GM18873 (cell line): Measurements from ENCODE around the gene KIAA0040.

Source experiments
- ATAC-seq: cut with Tn5 transposase; IDR thresholded peaks from one replicate; pipeline ENCODE4 v1.9.1; 2021; ENCODE audit warnings: mild to moderate bottlenecking, moderate library complexity, moderate number of reproducible peaks; ENCODE audit not compliant: unreplicated experiment, low FRiP score

Gene KIAA0040

DNA sequence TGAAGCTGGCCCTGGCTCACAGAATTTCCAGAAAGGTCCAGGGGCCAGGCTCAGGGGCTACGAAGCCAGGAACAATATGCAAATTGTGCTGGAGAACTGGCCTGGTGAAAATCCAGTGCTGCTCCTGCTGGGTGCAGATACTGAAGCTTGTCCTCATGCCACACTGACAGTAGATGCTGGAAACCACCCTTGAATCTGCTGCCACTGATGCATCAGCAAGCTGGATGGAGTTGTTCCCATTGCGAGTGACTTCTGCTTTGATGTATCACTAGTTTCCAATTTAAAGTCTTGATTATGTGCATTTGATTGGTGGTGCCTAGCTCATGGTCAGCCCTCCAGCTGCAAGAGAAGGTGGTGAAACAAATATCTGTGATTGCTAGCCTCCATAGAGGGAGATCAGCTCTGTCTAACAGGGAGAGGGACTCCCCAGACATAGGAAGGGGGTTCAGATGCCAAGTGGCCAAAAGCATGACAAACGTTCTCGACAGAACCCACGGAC lies 11.0 kb upstream of the KIAA0040 start:
- no peak for ATAC-seq

- ATAC-seq = no peak
These were observed 8.3 kb upstream of the KIAA0040 start for GRCh38 chr1:175200678-175201521.

DNA sequence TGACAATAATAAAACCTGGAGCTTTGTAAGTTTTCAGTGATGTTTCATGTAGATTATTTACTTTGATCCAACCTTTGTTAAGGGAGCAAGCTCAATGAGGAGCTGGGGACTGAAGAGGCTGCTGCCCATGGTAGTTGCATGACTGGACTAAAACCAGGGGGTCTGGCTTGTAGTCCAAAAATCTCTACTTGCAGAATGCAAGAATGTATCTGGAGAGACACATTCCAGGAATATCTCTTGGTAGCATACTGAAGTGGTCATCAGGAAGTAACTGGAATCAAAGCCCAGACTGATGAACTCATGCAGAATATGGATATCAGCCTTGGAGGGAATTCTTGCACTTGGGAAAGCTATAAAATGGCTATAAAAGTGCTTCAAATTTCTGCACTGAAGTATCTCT lies 5.8 kb upstream of the KIAA0040 start:
- no peak for ATAC-seq

DNA sequence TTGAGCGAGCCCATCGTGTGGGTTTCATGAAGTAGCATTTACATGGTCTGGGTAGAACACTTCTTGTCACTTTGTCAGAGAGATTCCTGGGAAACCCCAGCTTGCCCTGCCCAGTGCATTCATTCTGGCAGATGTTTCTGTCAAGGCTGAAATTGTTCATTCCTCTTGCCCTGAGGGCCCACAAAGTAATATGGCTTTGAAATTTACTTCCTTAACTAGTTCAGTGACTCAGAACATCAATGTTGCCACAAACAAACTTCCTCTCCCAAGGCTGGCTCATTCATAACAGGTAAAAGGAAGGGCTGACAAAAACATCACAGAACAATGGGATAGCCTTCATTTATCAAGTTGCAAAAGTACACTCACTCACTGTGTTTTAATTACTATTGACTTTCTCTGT lies 5.0 kb upstream of the KIAA0040 start:
- no peak for ATAC-seq

GRCh38 chr1:175195798-175196197 lies 3.2 kb upstream of the KIAA0040 start:
- no peak for ATAC-seq

- no peak for ATAC-seq
These were observed 2.7 kb upstream of the KIAA0040 start for GRCh38 chr1:175195281-175195680.

DNA sequence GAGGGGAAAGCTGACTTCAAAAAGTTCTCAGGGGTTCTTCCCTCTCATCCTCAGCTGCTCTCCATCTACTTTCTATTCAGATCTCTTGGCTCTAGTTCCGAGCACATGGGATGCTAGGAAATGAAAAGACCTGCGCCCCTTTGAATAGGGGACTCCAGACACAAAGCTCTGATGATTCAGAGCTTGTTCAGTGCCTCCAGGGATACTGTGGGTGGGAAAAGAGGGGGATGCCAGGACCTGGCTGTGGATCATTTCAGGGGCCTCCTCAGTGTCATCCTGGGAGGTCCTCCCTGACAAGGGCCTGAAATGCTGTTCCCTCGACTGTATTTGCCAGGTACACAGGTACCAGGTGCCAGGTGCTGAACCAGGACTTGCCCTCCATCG lies 943 bp upstream of the KIAA0040 start:
- no peak for ATAC-seq

GRCh38 chr1:175192111-175192629 lies 406 bp downstream of the KIAA0040 start:
- no peak for ATAC-seq

- no peak for ATAC-seq
These were observed 917 bp downstream of the KIAA0040 start for GRCh38 chr1:175191659-175192058.

DNA sequence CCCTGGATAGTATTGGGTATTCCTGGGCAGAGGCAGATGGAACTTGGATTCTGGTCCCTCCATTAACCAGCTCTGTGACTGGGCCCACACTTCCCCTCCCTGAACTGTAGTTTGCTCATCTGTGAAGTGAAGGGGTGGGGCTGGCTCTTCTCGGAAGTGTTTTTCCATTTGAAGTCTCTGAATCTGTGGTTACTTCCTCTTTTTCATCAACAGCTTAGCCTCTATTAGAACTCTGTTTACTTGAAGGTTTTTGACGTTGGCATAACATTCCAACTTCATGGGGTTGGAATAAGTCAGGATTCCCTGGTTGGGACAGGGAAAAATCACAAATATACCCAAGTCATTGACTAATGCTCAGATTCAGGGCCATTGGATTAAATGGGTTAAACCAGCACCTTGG lies 3.6 kb downstream of the KIAA0040 start:
- peak; percentile 45 for ATAC-seq

DNA sequence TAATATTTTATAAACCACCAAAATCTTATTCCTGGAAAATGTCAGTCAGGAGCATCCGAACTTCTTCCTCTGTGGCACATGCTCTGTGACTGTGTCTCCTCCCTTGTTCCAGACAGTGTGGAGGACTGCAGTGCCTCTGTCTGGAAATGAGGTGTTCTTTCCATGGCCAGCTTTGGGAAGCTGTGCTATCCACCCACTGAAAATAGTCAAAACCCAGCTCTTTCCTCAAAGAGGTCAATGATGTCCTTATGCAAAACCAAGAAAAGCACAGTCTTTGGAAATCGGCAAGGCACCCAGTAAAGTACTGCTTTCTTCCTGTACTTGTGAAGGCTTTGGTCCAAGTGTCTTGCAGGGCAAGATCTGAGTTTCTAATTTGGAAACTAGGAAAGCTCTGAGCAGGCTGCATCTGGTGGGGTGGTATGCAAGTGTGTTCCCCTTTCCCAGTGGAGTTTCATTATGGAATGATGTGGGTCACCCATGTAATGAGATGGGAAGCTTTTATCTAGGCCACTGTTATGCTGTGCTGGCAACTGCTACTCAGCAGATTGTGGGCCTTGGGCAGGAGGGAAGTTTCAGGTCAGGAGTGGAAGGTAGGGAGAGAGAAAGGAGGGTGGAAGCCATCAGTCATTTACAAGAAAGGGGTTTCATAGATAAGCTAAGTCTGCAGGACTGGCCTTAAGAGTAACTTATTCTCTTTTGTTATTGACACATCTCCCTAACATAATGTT lies 6.0 kb downstream of the KIAA0040 start:
- ATAC-seq = no peak

DNA sequence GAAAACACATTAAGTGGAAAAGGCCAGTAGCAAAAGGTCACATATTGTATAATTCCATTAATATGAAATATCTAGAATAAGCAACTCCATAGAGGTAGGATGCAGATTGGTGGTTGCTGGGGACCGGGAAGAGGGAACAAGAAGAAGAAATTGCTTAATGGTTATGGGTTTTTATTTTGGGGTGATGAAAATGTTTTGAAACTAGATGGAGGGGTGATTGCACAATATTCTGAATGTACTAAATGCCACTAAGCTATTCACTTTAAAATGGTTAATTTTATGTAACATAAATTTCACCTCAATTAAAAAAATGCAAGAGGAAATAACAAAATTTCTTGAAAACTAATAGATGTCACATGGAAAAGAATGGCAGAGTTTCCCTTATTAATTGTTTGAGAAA lies 6.7 kb downstream of the KIAA0040 start:
- ATAC-seq = no peak

DNA sequence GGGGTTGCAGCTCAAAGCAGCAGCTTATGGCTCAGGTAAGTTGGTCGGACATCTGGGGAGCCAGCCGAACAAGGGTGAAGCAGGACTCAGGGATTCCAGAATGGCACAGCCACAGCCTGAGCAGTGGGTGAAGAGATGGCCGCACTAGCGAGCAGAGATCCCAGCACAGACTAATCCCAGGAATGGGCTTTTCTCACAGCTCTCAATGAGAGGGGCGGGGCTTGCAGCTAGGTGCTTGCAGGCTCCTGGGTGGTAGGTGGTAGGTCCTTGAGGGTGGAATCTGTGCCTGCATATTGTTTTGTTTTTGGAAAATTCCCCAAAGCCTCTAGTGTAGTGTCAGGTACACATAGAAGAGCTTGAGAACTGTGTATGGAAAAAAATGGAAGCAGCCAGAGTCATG lies 9.0 kb downstream of the KIAA0040 start:
- no peak for ATAC-seq

GRCh38 chr1:175182201-175182746 lies 10.3 kb downstream of the KIAA0040 start:
- ATAC-seq = no peak

DNA sequence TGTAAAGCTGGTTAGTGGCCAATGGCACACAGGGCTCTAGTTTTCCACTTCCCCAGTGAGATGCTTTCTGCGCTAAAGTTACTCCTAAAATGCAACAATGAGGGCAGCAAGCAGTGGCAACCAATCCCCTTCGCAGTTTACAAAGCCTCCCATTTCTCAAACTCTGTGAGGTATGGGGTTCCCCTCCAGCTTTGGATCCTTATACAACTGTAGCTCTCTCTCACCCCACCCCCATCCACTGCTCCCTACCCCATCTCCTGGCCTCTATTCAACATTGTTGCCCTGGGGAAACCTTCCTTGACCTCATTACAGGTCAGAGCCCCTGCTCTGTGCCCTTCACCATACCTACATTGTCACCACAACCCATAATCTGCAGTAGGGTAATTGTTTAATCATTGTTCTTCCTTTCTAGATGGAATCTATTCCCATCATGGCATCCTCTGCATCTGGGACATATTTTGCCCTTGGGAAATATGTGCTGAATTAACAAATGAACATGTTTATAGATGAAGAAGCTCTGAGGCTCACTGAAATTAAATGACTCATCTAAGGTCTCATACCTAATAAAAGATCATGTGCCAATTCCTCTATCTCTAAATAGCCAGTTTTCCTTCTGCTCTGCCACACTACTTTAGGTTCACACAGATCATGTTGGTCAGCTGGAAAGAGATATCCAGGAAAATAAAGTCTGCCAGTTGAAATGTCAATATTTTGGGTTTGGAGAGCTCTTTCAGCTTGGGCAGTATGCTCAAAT lies 12.6 kb downstream of the KIAA0040 start:
- no peak for ATAC-seq

GRCh38 chr1:175178456-175178855 lies 14.1 kb downstream of the KIAA0040 start:
- ATAC-seq = no peak

DNA sequence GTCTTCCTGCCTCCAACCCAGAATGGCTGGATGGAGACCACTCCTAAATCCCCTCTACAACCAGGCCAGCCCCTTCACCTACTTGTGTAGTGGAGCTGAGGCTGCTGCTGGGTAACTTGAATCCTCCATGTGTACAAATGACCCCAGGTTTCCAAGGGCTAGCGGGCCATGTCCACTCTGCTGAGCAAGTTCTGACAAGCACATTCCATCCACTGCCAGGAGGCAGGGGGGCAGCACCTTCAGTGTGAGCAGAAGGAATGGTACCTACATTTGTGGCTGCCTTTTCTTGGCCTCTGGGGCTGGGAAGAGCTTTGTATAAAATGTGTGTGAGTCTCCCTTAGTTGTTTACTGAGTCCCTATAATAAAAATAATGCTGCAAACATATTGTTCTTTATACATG lies 14.5 kb downstream of the KIAA0040 start:
- ATAC-seq = no peak

DNA sequence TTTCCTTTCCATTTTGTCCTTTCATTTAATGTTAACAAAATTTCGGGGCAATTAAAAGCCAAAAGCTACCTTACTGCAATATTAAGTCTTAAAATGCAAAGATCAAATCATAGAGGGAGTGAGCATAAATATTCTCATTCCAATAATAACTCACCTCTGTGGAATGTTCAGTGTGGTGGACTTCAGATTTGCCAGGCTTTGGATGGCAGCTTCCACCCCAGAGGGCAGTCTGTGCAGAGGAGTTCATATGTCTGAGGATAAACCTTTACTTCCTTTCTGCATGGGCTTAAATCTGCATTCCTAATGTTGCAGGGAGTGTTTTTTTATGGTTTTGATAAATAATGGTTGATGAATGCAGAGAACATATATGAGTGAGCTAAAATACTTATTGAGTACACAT lies 16.3 kb downstream of the KIAA0040 start:
- no peak for ATAC-seq

GRCh38 chr1:175174309-175175102 lies 18.1 kb downstream of the KIAA0040 start:
- ATAC-seq = no peak

DNA sequence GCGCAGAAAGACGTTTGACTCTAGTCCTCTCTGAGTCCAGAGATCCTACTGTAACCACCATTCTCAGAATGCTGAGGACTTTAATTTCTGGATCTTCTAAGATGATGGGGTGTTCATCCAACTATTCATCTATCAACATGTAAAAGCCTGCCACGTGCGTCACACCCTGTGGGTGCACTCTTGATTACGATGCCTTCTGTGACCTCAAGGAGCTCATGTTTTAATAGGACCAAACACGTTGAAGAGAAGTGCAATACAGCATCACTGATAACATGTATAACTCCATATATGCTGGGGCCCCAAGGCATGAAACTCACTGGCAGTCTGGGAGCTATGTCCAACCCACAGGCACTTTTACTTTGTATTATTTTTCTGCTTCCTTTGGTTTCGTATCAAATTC lies 19.0 kb downstream of the KIAA0040 start:
- no peak for ATAC-seq
